Measurements from ENCODE around the gene JADE2. TPM values are rescaled to one million over a fixed set of nuclear protein-coding genes. Genes with fewer than 3 reads are reported as not detected.
A peak's percentile ranks its signal among the peaks of the same experiment; 100 is the strongest.
"Not testable (repeated sequence)": the region's sequence is repeated elsewhere in the genome, so short reads cannot be mapped to it uniquely, and the experiment has no call there.

Gene JADE2
- total RNA-seq, 1 donor from 2014 or later = 25.2 TPM

- H3K4me3 Mint-ChIP-seq = no peak overlapping the region
- no peak overlapping the region for H3K27ac Mint-ChIP-seq
- H3K4me1 Mint-ChIP-seq = no peaks in the 10 kb centered on the region
- H3K27me3 Mint-ChIP-seq (ENCODE audit: low read depth) = no peaks in the 10 kb centered on the region
- peaks cover 1% of the 10 kb centered on the region for H3K9me3 Mint-ChIP-seq
- no peaks in the 10 kb centered on the region for H3K36me3 Mint-ChIP-seq
- DNase-seq (ENCODE audit: low spot score in 2 of 2, unreplicated experiment in 2 of 2) = no peak
- TF ChIP-seq CTCF (IDR thresholded peaks at IDR 0.05; ENCODE audit: unreplicated experiment) = no peak
Observed at GRCh38 chr5:134490925-134491271, 34.6 kb upstream of the JADE2 start.

- H3K9me3 Mint-ChIP-seq = no peaks in the 10 kb centered on the region
- no peaks in the 10 kb centered on the region for H3K36me3 Mint-ChIP-seq
- H3K4me1 Mint-ChIP-seq = no peaks in the 10 kb centered on the region
- no peak for TF ChIP-seq CTCF (IDR thresholded peaks at IDR 0.05; ENCODE audit: unreplicated experiment)
- peak in 1 of 2 experiments; percentile 20 for DNase-seq (ENCODE audit: low spot score in 2 of 2, unreplicated experiment in 2 of 2)
- H3K27ac Mint-ChIP-seq = no peak overlapping the region
- H3K27me3 Mint-ChIP-seq (ENCODE audit: low read depth) = no peaks in the 10 kb centered on the region
- H3K4me3 Mint-ChIP-seq = no peak overlapping the region
Observed at GRCh38 chr5:134491841-134492442, 33.5 kb upstream of the JADE2 start.

- H3K27ac Mint-ChIP-seq = no peak overlapping the region
- DNase-seq (ENCODE audit: low spot score in 2 of 2, unreplicated experiment in 2 of 2) = no peak
- no peaks in the 10 kb centered on the region for H3K4me1 Mint-ChIP-seq
- no peak for TF ChIP-seq CTCF (IDR thresholded peaks at IDR 0.05; ENCODE audit: unreplicated experiment)
- H3K4me3 Mint-ChIP-seq = no peak overlapping the region
- no peaks in the 10 kb centered on the region for H3K27me3 Mint-ChIP-seq (ENCODE audit: low read depth)
- no peaks in the 10 kb centered on the region for H3K9me3 Mint-ChIP-seq
- no peaks in the 10 kb centered on the region for H3K36me3 Mint-ChIP-seq
Observed at GRCh38 chr5:134492568-134492967, 32.9 kb upstream of the JADE2 start.

GRCh38 chr5:134493461-134494055, 31.9 kb upstream of the JADE2 start:
- H3K27me3 Mint-ChIP-seq (ENCODE audit: low read depth) = no peaks in the 10 kb centered on the region
- H3K36me3 Mint-ChIP-seq = no peaks in the 10 kb centered on the region
- peak in 1 of 2 experiments; percentile 16 for DNase-seq (ENCODE audit: low spot score in 2 of 2, unreplicated experiment in 2 of 2)
- no peak overlapping the region for H3K27ac Mint-ChIP-seq
- H3K4me1 Mint-ChIP-seq = no peaks in the 10 kb centered on the region
- TF ChIP-seq CTCF (IDR thresholded peaks at IDR 0.05; ENCODE audit: unreplicated experiment) = no peak
- no peaks in the 10 kb centered on the region for H3K9me3 Mint-ChIP-seq
- no peak overlapping the region for H3K4me3 Mint-ChIP-seq

- Mint-ChIP-seq H3K9me3 (no peaks in the 10 kb centered on the region), H3K4me1 (no peaks in the 10 kb centered on the region), H3K27me3 (ENCODE audit: low read depth) (no peaks in the 10 kb centered on the region), H3K27ac (no peak overlapping the region), H3K36me3 (no peaks in the 10 kb centered on the region), H3K4me3 (no peak overlapping the region)
- TF ChIP-seq CTCF (IDR thresholded peaks at IDR 0.05; ENCODE audit: unreplicated experiment) = no peak
- no peak for DNase-seq (ENCODE audit: low spot score in 2 of 2, unreplicated experiment in 2 of 2)
Observed at GRCh38 chr5:134494780-134495179, 30.7 kb upstream of the JADE2 start.

- not testable (repeated sequence) for DNase-seq (ENCODE audit: low spot score in 2 of 2, unreplicated experiment in 2 of 2); H3K9me3 Mint-ChIP-seq; H3K27me3 Mint-ChIP-seq (ENCODE audit: low read depth); H3K27ac Mint-ChIP-seq; H3K4me1 Mint-ChIP-seq; H3K4me3 Mint-ChIP-seq; H3K36me3 Mint-ChIP-seq
Observed at GRCh38 chr5:134499905-134500304, 25.6 kb upstream of the JADE2 start.
